Smooth muscle cell (in vitro differentiated cells): Measurements from ENCODE around the gene TMEM204. TPM values are rescaled to one million over a fixed set of nuclear protein-coding genes. Genes with fewer than 3 reads are reported as not detected.

Source experiments
- DNase-seq: peaks from one replicate; lab custom pipeline; 2025; ENCODE audit not compliant: unreplicated experiment; lab: John Stamatoyannopoulos, UW
- H2AFZ ChIP-seq: fragments of 200-600 bp; sonication (generic); 2 replicates; pipeline ENCODE4 v1.6.0; 2016; ENCODE audit warnings: antibody characterized with exemption, low read depth, mild to moderate bottlenecking
- H3F3A ChIP-seq: fragments of 200-600 bp; sonication (generic); 2 replicates; pipeline ENCODE4 v1.6.0; 2017; ENCODE audit warnings: antibody characterized with exemption, low read depth
- H3K27ac ChIP-seq: fragments of 200-600 bp; sonication (generic); 2 replicates; pipeline ENCODE4 v1.5.1; 2016; ENCODE audit warnings: low read depth, mild to moderate bottlenecking
- H3K27me3 ChIP-seq: fragments of 200-600 bp; sonication (generic); 2 replicates; pipeline ENCODE4 v1.6.1; 2016; ENCODE audit warnings: low read depth, mild to moderate bottlenecking
- H3K36me3 ChIP-seq: fragments of 200-600 bp; sonication (generic); 2 replicates; pipeline ENCODE4 v1.5.1; 2016; ENCODE audit warnings: low read depth
- H3K4me1 ChIP-seq: fragments of 200-600 bp; sonication (generic); 2 replicates; pipeline ENCODE4 v1.5.1; 2016; ENCODE audit warnings: low read depth
- H3K4me2 ChIP-seq: fragments of 200-600 bp; sonication (generic); 2 replicates; pipeline ENCODE4 v1.6.0; 2016; ENCODE audit warnings: mild to moderate bottlenecking
- H3K4me3 ChIP-seq: fragments of 200-600 bp; sonication (generic); 2 replicates; pipeline ENCODE4 v1.5.1; 2016; ENCODE audit warnings: mild to moderate bottlenecking
- H3K79me2 ChIP-seq: fragments of 200-600 bp; sonication (generic); 2 replicates; pipeline ENCODE4 v1.6.0; 2016; ENCODE audit warnings: low read depth, mild to moderate bottlenecking
- H3K9ac ChIP-seq: fragments of 200-600 bp; sonication (generic); 2 replicates; pipeline ENCODE4 v1.6.0; 2016; ENCODE audit warnings: low read depth
- H3K9me3 ChIP-seq: fragments of 200-600 bp; sonication (generic); replicated peaks from 2 replicates; pipeline ENCODE4 v1.5.1; 2016; ENCODE audit warnings: low read depth
- H4K20me1 ChIP-seq: fragments of 200-600 bp; sonication (generic); 2 replicates; pipeline ENCODE4 v1.6.0; 2016; ENCODE audit warnings: low read depth
- WGBS: methylation state at CpG from one replicate; pipeline ENCODE4 v1.1.7; 2016; ENCODE audit warnings: low lambda C conversion rate; 5-methylcytosine and 5-hydroxymethylcytosine counted together
- polyA plus RNA-seq: library from polyadenylated mRNA; unstranded; fragments of >200 nt; fragmentation: Nextera tagmentation; extraction: Ambion mirVana; gene quantifications from 2 replicates; pipeline ENCODE4 v1.2.1, GENCODE V29; 2016
- total RNA-seq: library from RNA; depleted of rRNA; stranded (reverse); fragments of >200 nt; gene quantifications from 2 replicates; pipeline ENCODE4 v1.2.3, GENCODE V29; 2014
- TF ChIP-seq, protein P1 (sequence below): fragments of 200-600 bp; sonication (generic); IDR thresholded peaks from 2 replicates; pipeline ENCODE4 v1.5.1; 2017; ENCODE audit warnings: borderline replicate concordance, mild to moderate bottlenecking, antibody characterized with exemption; ENCODE audit not compliant: insufficient read depth, poor library complexity, severe bottlenecking

TMEM204 gene
- total and polyA plus RNA-seq, 2 experiments from 2014 or later, result 0.90 to 4.2 TPM

DNA sequence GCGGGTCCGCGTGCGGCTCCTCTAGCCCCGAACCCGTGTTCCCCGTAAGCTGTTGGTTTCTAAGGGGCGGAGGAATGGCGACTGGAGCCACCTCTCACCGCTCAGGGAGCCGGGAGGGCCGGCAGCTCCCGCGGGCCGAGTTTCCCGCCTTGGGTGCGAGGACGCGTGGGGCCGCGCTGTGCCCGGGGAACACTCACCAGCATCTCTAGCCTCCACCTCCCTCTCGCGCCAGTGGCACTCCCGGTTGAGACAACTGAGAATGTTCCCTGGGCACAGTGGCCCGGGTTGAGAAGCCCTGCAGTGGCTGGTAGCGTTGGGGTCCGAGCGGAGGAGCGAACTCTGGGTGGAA, 39.7 kb upstream of the TMEM204 start:
- no peak for DNase-seq
- peak overlapping the region; percentile 92 for H3K9ac ChIP-seq
- H3K36me3 ChIP-seq, result no peaks in the 10 kb centered on the region
- H3K4me3 ChIP-seq, result peak overlapping the region; percentile 95
- peak overlapping the region; percentile 83 for H3K4me2 ChIP-seq
- no peaks in the 10 kb centered on the region for H3F3A ChIP-seq
- peak overlapping the region; percentile 94 for H2AFZ ChIP-seq
- H4K20me1 ChIP-seq, result no peaks in the 10 kb centered on the region
- H3K79me2 ChIP-seq, result peaks cover 18% of the 10 kb centered on the region
- WGBS, result 4% methylated on average over 25 of the region's 30 CpGs
- H3K9me3 ChIP-seq, result no peaks in the 10 kb centered on the region
- no peak overlapping the region for H3K27ac ChIP-seq
- no peaks in the 10 kb centered on the region for H3K27me3 ChIP-seq
- H3K4me1 ChIP-seq, result peaks cover 7% of the 10 kb centered on the region
- TF ChIP-seq, protein P1, sequence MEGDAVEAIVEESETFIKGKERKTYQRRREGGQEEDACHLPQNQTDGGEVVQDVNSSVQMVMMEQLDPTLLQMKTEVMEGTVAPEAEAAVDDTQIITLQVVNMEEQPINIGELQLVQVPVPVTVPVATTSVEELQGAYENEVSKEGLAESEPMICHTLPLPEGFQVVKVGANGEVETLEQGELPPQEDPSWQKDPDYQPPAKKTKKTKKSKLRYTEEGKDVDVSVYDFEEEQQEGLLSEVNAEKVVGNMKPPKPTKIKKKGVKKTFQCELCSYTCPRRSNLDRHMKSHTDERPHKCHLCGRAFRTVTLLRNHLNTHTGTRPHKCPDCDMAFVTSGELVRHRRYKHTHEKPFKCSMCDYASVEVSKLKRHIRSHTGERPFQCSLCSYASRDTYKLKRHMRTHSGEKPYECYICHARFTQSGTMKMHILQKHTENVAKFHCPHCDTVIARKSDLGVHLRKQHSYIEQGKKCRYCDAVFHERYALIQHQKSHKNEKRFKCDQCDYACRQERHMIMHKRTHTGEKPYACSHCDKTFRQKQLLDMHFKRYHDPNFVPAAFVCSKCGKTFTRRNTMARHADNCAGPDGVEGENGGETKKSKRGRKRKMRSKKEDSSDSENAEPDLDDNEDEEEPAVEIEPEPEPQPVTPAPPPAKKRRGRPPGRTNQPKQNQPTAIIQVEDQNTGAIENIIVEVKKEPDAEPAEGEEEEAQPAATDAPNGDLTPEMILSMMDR, result no peak

DNA sequence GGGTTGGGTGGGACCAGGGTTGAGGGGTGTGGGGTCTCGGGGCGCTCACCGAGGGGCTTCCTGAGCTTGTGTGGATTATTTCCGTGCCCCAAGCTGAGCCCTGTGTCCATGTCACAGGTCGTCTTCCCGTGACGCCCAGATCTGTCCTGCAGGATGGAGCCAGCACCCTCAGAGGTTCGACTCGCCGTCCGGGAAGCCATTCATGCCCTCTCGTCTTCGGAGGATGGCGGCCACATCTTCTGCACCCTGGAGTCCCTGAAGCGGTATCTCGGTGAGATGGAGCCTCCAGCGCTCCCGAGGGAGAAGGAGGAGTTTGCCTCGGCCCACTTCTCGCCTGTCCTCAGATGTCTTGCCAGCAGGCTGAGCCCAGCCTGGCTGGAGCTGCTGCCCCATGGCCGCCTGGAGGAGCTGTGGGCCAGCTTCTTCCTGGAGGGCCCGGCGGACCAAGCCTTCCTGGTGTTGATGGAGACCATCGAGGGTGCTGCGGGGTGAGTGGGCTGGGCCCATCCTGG, 39.3 kb upstream of the TMEM204 start:
- H3K36me3 ChIP-seq, result no peaks in the 10 kb centered on the region
- WGBS, result 54% methylated on average over 25 of the region's 25 CpGs
- no peaks in the 10 kb centered on the region for H4K20me1 ChIP-seq
- no peak overlapping the region for H3K27ac ChIP-seq
- H3F3A ChIP-seq, result no peaks in the 10 kb centered on the region
- peaks cover 7% of the 10 kb centered on the region for H3K4me1 ChIP-seq
- H3K9ac ChIP-seq, result peak overlapping the region; percentile 92
- H3K9me3 ChIP-seq, result no peaks in the 10 kb centered on the region
- H3K79me2 ChIP-seq, result peaks cover 18% of the 10 kb centered on the region
- peak overlapping the region; percentile 83 for H3K4me2 ChIP-seq
- peak overlapping the region; percentile 95 for H3K4me3 ChIP-seq
- DNase-seq, result no peak
- TF ChIP-seq, protein P1, result peak; percentile 24
- H3K27me3 ChIP-seq, result no peaks in the 10 kb centered on the region
- H2AFZ ChIP-seq, result no peak overlapping the region

DNA sequence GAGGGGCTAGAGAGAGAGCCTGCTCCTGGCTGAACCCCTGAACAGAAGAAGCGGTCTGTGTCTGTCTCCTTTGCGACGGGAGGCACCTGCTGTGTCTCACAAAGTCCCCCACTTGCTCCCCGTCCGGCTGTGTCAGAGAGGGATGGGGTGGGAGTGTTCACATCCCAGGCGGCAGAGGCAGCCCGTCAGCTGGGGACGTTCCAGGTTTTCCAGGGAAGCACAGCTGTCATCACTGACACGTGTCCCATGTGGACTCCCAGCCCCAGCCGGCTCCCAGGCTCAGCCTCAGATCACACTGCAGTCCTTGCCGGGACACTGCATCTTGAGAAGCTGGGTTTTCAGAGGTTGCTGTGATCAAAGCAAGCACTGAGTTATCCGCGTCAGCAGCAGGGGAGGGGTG, 38.8 kb upstream of the TMEM204 start:
- no peaks in the 10 kb centered on the region for H3K36me3 ChIP-seq
- H3F3A ChIP-seq, result no peaks in the 10 kb centered on the region
- peak overlapping the region; percentile 83 for H3K4me2 ChIP-seq
- no peak overlapping the region for H3K9ac ChIP-seq
- H3K79me2 ChIP-seq, result peaks cover 18% of the 10 kb centered on the region
- no peaks in the 10 kb centered on the region for H3K9me3 ChIP-seq
- 94% methylated on average over 13 of the region's 13 CpGs for WGBS
- no peaks in the 10 kb centered on the region for H3K27me3 ChIP-seq
- H2AFZ ChIP-seq, result no peak overlapping the region
- H3K27ac ChIP-seq, result no peak overlapping the region
- H3K4me1 ChIP-seq, result peaks cover 7% of the 10 kb centered on the region
- H4K20me1 ChIP-seq, result no peaks in the 10 kb centered on the region
- no peak overlapping the region for H3K4me3 ChIP-seq
- no peak for DNase-seq
- TF ChIP-seq, protein P1, result no peak

DNA sequence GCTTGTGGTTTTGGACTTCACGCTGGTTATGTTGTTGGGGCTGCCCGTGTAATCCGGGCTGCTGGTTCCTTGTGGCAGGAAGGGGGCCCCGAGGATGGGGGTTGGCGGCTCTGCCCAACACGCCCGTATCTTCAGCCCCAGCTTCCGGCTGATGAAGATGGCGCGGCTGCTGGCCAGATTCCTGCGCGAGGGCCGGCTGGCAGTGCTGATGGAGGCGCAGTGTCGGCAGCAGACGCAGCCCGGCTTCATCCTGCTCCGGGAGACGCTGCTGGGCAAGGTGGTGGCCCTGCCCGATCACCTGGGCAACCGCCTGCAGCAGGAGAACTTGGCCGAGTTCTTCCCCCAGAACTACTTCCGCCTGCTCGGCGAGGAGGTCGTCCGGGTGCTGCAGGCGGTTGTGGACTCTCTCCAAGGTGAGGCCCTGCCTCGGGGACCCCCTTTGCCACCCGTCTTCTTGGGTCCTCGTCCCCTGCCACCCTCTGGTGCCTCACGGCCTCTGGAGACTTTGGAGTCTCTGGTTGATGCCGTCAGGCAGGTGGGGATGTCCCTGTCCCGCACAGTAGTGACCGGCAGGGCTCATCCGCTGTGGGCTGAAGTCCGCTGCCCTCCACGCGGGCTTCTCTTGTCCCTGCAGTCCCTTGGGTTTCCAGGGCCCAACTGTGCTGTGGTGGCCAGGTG, 38.1 kb upstream of the TMEM204 start:
- 97% methylated on average over 29 of the region's 39 CpGs for WGBS
- Histone ChIP-seq H3K27me3 (no peaks in the 10 kb centered on the region), H3K9ac (no peak overlapping the region), H3K4me2 (no peak overlapping the region), H3K27ac (no peak overlapping the region), H3K9me3 (no peaks in the 10 kb centered on the region), H2AFZ (no peak overlapping the region), H3K36me3 (no peaks in the 10 kb centered on the region), H4K20me1 (no peaks in the 10 kb centered on the region), H3K4me1 (peaks cover 7% of the 10 kb centered on the region), H3K79me2 (peaks cover 18% of the 10 kb centered on the region), H3K4me3 (no peak overlapping the region), H3F3A (no peaks in the 10 kb centered on the region)
- DNase-seq, result no peak
- TF ChIP-seq, protein P1, result no peak
